Endothelial cell of umbilical vein (primary cell): ENCODE measurements around the gene RAB18. TPM values are rescaled to one million over a fixed set of nuclear protein-coding genes. Genes with fewer than 3 reads are reported as not detected.

Source experiments
- BruUV-seq: library from RNA; stranded (reverse); fragments of 400-500 nt; replicated peaks from 2 replicates; lab custom pipeline; 2021; lab: Mats Ljungman, UMichigan
- CTCF ChIA-PET: fragments of 300-600, 350-600 bp; sonication (Branson Sonifier 250); formaldehyde crosslinking; loops from one replicate; lab custom pipeline; 2021; ENCODE audit warnings: antibody characterized with exemption, inconsistent platforms; lab: Charles Lee
- POLR2A ChIA-PET: fragments of 300-600, 350-600 bp; sonication (Branson Sonifier 250); formaldehyde crosslinking; loops from one replicate; lab custom pipeline; 2021; ENCODE audit warnings: antibody characterized with exemption, inconsistent platforms; lab: Charles Lee
- DNase-seq: peaks from one replicate; pipeline ENCODE4 v3.0.0-alpha.2; 2011; ENCODE audit warnings: low read depth, low spot score
- FAIRE-seq: peaks from 2 replicates; lab custom pipeline; 2011; peaks lifted over from hg19 to GRCh38; lab: Jason Lieb, UNC
- H2AFZ ChIP-seq: 2 replicates; pipeline ENCODE4 v1.6.0; 2012; ENCODE audit warnings: low read depth, low read length, control low read depth, inconsistent platforms
- H3K27ac ChIP-seq: 2 replicates; pipeline ENCODE4 v1.5.1; 2011; ENCODE audit warnings: low read depth, mild to moderate bottlenecking, control low read depth, low read length, moderate library complexity; ENCODE audit not compliant: insufficient read depth
- H3K27me3 ChIP-seq, 2 experiments: 2 replicates each; pipeline versions ENCODE4 v1.6.0 to v1.6.1; 2011; ENCODE audit warnings: low read length in 2 of 2, mixed read lengths in 1 of 2; ENCODE audit not compliant: control insufficient read depth in 2 of 2, insufficient read depth in 2 of 2
- H3K36me3 ChIP-seq, 2 experiments: 2 replicates in 1 of 2; 3 replicates in 1 of 2; pipeline ENCODE4 v1.5.1; 2011; ENCODE audit warnings: low read length in 2 of 2, mild to moderate bottlenecking in 1 of 2, moderate library complexity in 1 of 2; ENCODE audit not compliant: control insufficient read depth in 2 of 2, insufficient read depth in 2 of 2; ENCODE audit errors: extremely low read depth in 1 of 2
- H3K4me1 ChIP-seq: 3 replicates; pipeline ENCODE4 v1.5.1; 2011; ENCODE audit warnings: mild to moderate bottlenecking, low read length; ENCODE audit not compliant: control insufficient read depth, insufficient read depth; ENCODE audit errors: extremely low read depth
- H3K4me2 ChIP-seq: 2 replicates; pipeline ENCODE4 v1.6.1; 2011; ENCODE audit warnings: low read length, control low read depth, mixed read lengths; ENCODE audit not compliant: insufficient read depth
- H3K4me3 ChIP-seq, 3 experiments: fragments of 200-600 bp in 1 of 3; sonication (generic), shearing (Covaris generic) in 1 of 3; replicated peaks in 1 of 3; 2 replicates each; pipeline ENCODE4 v1.5.1; 2011 to 2016; ENCODE audit warnings: control low read depth in 3 of 3, low read length in 3 of 3, mild to moderate bottlenecking in 2 of 3, inconsistent platforms in 1 of 3, low read depth in 1 of 3, moderate library complexity in 1 of 3; ENCODE audit not compliant: insufficient read depth in 1 of 3
- H3K79me2 ChIP-seq: 2 replicates; pipeline ENCODE4 v1.6.0; 2012; ENCODE audit warnings: low read length, inconsistent platforms; ENCODE audit not compliant: control insufficient read depth, insufficient read depth
- H3K9ac ChIP-seq: replicated peaks from 2 replicates; pipeline ENCODE3; 2011; ENCODE audit warnings: low read length, control low read depth; ENCODE audit not compliant: insufficient read depth; ENCODE audit errors: extremely low read depth
- H3K9me1 ChIP-seq: replicated peaks from 3 replicates; pipeline ENCODE4 v1.6.0; 2011; ENCODE audit warnings: mild to moderate bottlenecking, low read length; ENCODE audit not compliant: control insufficient read depth, insufficient read depth; ENCODE audit errors: extremely low read depth
- H3K9me3 ChIP-seq: replicated peaks from 2 replicates; pipeline ENCODE4 v1.5.1; 2012; ENCODE audit warnings: low read length, inconsistent platforms; ENCODE audit not compliant: control insufficient read depth, insufficient read depth
- H4K20me1 ChIP-seq: replicated peaks from 2 replicates; pipeline ENCODE3; 2011; ENCODE audit warnings: mild to moderate bottlenecking, low read length; ENCODE audit not compliant: control insufficient read depth, insufficient read depth; ENCODE audit errors: extremely low read depth
- CTCF ChIP-seq, 2 donors: IDR thresholded peaks; 1 replicate in 1 of 2; 2 replicates in 1 of 2; pipeline ENCODE4 v1.5.1; 2011; ENCODE audit warnings: low read length in 2 of 2, mild to moderate bottlenecking in 2 of 2, moderate library complexity in 2 of 2, control low read depth in 1 of 2, inconsistent platforms in 1 of 2, low read depth in 1 of 2; ENCODE audit not compliant: insufficient read depth in 1 of 2; ENCODE audit errors: extremely low read depth in 1 of 2
- EZH2 ChIP-seq: IDR thresholded peaks from 2 replicates; pipeline ENCODE4 v1.6.1; 2012; ENCODE audit warnings: borderline replicate concordance, low read depth, mild to moderate bottlenecking, moderate library complexity, low read length, inconsistent platforms; ENCODE audit not compliant: severe bottlenecking
- FOS ChIP-seq: IDR thresholded peaks from 2 replicates; pipeline ENCODE4 v1.6.1; 2011; ENCODE audit warnings: mild to moderate bottlenecking, low read length, moderate library complexity, borderline replicate concordance; ENCODE audit not compliant: insufficient read depth
- GATA2 ChIP-seq: IDR thresholded peaks from 2 replicates; pipeline ENCODE4 v1.7.0; 2011; ENCODE audit warnings: low read depth, mild to moderate bottlenecking, moderate library complexity, mixed read lengths, low read length; ENCODE audit not compliant: insufficient read length, insufficient read depth
- JUN ChIP-seq: IDR thresholded peaks from 2 replicates; pipeline ENCODE4 v1.6.1; 2011; ENCODE audit warnings: borderline replicate concordance, low read depth; ENCODE audit not compliant: insufficient read length, insufficient read depth
- MAX ChIP-seq: IDR thresholded peaks from 2 replicates; pipeline ENCODE4 v1.6.1; 2011; ENCODE audit not compliant: insufficient read depth, insufficient read length
- MYC ChIP-seq: IDR thresholded peaks from one replicate; pipeline ENCODE4 v1.6.1; 2011; ENCODE audit warnings: mild to moderate bottlenecking, low read depth, low read length
- POLR2A ChIP-seq: IDR thresholded peaks from 2 replicates; pipeline ENCODE4 v1.6.1; 2012; ENCODE audit warnings: low read depth, mild to moderate bottlenecking, control low read depth, low read length
- POLR2AphosphoS5 ChIP-seq: IDR thresholded peaks from 2 replicates; pipeline ENCODE4 v1.6.1; 2012; ENCODE audit warnings: low read depth, mild to moderate bottlenecking, control low read depth, low read length, moderate library complexity; ENCODE audit not compliant: insufficient read depth
- dilution Hi-C: fragments of 300-500 bp; cut with MboI; formaldehyde crosslinking; loops from one replicate; pipeline ENCODE4 v1.15.0; 2019; ENCODE audit warnings: low sequenced_read_pairs; ENCODE audit not compliant: extremely low pct_ligation_motif_present
- intact Hi-C: fragments of 100-400 bp; cut with micrococcal nuclease; formaldehyde crosslinking; loops from one replicate; pipeline ENCODE4 v1.10.0; 2022
- polyA plus RNA-seq, 4 experiments: library from polyadenylated mRNA; depleted of rRNA in 3 of 4; stranded (reverse) in 3 of 4; unstranded in 1 of 4; fragments of >200 nt; gene quantifications; 2 replicates each; pipeline versions ENCODE4 v1.2.1 to v1.2.3, GENCODE V29; 2011 to 2012; ENCODE audit warnings: missing spikeins in 1 of 4
- total RNA-seq: library from RNA; stranded (reverse); gene quantifications from 2 replicates; pipeline ENCODE4 v1.2.3, GENCODE V29; 2021

Gene RAB18
- total and polyA plus RNA-seq, 2 donors (not counting 3 experiments of a cell fraction or from before 2014, with no cell fraction given): 20.4 to 108 TPM

- Histone ChIP-seq H3K36me3 (no peaks in the 10 kb centered on the region), H3K79me2 (no peaks in the 10 kb centered on the region), H3K27me3 (peaks cover 17 to 28% of the 10 kb centered on the region in 2 experiments), H4K20me1 (no peaks in the 10 kb centered on the region), H3K4me3 (no peak overlapping the region), H3K4me2 (no peak overlapping the region), H3K9me3 (no peaks in the 10 kb centered on the region), H3K9me1 (no peaks in the 10 kb centered on the region), H3K4me1 (no peaks in the 10 kb centered on the region), H3K27ac (no peak overlapping the region), H2AFZ (no peak overlapping the region), H3K9ac (no peak overlapping the region)
- DNase-seq (no peak), FAIRE-seq (no peak)
- no TSS peak for BruUV-seq
- TF ChIP-seq JUN (no peak), CTCF (IDR thresholded peaks at IDR 0.05; ENCODE audit: extremely low read depth in 1 of 2, insufficient read depth in 1 of 2, low read depth in 1 of 2, low read length in 2 of 2) (no peak), EZH2 (no peak), POLR2A (no peak), MYC (no peak), GATA2 (no peak), POLR2AphosphoS5 (no peak), FOS (no peak), MAX (no peak)
- intact Hi-C loops: no loop called here
- dilution Hi-C loops: no loop called here
- ChIA-PET CTCF (no interaction called here), POLR2A (no interaction called here)
Observed at GRCh38 chr10:27496137-27496536, 8.0 kb upstream of the RAB18 start.
